NCI-H2081 treated with DMSO at 0.1 percent for 48 hours (cell line): ENCODE measurements around the gene CROCC.
"Not testable (repeated sequence)": the region's sequence is repeated elsewhere in the genome, so short reads cannot be mapped to it uniquely, and the experiment has no call there.

Source experiments
- DNase-seq: peaks from one replicate; lab custom pipeline; 2025; lab: John Stamatoyannopoulos, UW

The CROCC gene

GRCh38 chr1:16916036-16916880 lies 5.5 kb upstream of the CROCC start:
- not testable (repeated sequence) for DNase-seq

DNA sequence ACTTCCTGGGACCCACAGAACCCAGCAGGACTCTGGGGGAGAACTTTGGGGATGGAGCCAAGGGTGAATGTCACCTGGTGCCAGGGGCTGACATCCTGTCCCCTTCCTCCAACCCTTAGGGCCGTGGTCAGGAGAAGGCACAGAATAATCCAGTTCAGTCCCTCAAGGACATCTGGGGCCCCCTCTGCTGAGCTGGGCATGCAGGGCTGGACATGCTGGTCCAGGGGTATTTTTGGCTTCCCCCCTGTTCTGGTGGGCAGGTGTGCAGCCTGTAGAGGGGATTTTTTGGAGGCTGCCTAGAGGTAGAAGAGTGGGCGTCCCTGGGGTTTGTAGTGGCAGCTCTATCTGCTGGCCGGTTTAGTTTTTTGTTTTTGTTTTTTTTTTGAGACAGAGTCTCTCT lies 3.4 kb upstream of the CROCC start:
- no peak for DNase-seq

DNA sequence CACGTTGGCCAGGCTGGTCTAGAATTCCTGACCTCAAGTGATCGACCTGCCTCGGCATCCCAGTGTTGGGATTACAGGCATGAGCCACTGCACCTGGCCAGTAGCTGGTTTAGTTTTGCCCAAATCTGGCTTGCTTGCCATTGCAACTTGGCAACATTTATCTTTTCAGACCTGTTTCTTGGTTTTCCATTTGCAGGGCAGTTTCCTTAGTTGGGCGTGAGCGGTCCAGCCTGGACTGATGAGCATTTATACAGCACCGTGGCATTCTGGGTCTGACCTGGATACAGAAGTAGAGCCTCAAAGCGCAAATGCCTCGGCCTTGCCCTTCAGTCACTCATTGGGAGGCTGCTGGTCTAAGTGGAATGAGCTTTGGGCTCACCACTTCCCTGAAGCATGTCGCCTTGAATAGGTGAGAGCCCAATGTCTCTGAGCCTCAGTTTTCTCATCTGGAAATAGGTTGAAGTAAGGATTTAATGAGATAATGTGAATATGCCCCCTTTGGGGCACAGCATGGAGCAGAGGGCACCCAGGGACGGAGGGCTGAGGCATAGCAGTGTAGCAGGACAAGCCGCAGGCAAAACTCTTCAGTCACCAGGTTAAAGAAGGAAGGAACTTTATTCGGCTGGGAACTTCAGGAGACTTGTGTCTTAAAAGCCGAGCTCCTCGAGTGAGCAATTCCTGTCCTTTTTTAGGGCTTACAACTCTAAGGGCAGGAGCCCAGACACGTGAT lies 2.6 kb upstream of the CROCC start:
- DNase-seq: not testable (repeated sequence)

DNA sequence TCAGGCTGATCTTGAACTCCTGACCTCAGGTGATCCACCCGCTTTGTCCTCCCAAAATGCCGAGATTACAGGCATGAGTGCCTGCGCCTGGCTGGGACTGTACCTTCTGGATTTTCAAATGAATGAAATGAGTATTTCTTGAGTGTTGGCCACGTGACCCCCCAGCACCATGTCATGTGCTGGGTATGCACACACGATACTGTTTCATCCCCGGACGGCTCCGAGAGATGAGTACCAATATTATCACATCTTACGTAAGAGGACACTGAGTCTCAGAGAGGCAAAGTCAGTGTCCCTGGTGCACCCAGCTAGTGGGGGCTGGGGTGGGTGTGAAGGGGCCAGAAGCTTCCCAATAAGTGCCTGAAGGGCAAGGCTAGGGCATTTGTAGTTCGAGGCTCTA lies 780 bp upstream of the CROCC start:
- DNase-seq: no peak

- DNase-seq: no peak
Measured at GRCh38 chr1:16922466-16922865, 735 bp downstream of the CROCC start.

DNA sequence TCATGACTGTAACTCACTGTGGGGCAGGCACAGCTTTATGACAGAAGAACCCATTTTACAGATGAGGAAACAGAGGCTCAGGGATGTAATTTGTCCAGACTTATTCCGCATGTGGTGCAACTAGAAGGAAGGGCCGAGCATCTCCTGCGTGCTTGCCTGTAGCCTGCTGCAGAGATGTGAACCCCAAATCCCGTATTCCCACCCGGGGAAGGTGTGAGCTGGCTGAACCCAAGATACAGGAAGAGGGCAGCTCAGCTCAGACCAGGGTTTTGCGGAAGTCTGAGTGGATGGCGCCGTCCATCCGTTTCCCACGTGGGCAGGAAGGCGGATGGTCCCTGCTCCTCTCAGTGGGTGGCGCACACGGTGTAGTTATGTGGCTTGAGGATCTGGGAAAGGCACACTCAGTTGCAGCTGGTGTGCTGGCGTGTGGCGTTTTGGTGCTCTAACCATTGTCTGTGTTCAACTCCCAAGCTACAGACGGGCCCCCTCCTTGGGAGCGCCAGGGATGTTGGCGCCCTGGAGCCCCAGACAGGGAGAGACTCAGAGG lies 1.2 kb downstream of the CROCC start:
- no peak for DNase-seq

- DNase-seq: no peak
Measured at GRCh38 chr1:16924216-16924918, 2.6 kb downstream of the CROCC start.

DNA sequence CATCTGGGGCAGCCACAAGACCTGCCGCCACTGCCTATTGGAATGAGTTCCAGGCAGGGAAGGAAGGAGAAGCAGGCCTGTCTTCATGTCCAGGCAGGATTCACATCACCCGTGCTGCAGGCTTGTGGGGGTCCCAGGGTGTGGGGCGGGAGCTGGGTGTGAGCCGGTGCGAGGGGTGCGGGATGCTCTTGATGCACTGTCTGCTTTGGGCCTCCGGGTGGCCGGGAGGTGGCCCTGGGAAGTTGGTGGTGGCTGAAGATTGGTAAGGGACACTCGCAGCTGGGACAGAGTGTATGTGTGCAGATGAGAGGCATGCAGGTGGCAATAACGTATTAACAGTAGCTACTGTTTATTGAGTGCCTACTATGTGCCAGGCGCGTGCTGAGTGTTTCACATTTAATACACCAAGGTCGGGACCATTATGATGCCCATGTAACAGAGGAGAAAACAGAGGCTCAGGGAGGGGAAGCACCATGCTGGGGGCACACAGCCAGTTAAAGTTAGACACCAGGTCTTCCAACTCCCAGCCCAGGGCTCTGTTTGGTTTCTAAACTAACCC lies 3.3 kb downstream of the CROCC start:
- DNase-seq: no peak

DNA sequence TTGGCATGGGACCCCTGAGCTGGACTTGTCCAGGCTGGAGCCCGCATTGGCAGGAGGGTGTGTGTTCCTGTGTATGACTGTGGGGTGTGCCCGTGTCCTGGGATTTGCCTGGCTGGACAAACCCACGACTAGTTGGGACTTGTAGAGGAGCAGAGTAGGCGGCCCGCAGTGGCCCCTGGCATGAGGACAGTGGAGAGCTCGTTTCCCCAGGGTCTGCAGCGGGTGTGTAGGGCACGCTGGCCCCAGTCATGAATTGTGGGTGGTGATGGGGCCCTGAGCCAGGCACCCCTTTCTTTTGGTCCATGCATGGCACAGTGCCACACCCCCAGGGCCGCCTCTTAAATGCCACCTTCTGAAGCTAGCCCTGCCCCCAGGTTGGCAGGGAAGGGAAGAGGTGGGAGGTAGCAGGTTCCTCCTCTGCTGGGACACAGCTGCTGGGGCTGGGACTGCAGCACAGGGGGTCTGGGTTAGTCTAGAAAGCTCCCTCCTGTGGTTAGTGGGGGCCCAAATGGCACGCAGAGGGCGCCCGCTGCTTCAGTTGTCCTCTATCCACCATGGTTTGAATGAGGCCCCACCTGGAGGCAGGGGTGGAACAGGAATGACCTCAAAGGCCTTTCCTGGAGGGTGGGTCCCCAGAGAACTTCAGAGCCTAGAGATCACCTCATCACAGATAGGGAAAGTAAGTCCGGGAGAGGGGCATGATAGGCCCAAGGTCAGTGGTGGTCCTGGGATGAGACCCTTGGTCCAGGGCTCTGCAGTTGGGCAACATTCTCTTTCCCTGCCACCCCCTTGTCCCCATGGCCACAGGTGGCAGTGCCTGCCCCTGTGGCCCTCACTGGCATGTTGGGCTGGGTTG lies 4.1 kb downstream of the CROCC start:
- no peak for DNase-seq

GRCh38 chr1:16926491-16927073 lies 4.9 kb downstream of the CROCC start:
- DNase-seq: peak; percentile 52

GRCh38 chr1:16927256-16927655 lies 5.5 kb downstream of the CROCC start:
- DNase-seq: no peak

GRCh38 chr1:16927711-16928485 lies 6.2 kb downstream of the CROCC start:
- no peak for DNase-seq

GRCh38 chr1:16929146-16930041 lies 7.7 kb downstream of the CROCC start:
- not testable (repeated sequence) for DNase-seq

DNA sequence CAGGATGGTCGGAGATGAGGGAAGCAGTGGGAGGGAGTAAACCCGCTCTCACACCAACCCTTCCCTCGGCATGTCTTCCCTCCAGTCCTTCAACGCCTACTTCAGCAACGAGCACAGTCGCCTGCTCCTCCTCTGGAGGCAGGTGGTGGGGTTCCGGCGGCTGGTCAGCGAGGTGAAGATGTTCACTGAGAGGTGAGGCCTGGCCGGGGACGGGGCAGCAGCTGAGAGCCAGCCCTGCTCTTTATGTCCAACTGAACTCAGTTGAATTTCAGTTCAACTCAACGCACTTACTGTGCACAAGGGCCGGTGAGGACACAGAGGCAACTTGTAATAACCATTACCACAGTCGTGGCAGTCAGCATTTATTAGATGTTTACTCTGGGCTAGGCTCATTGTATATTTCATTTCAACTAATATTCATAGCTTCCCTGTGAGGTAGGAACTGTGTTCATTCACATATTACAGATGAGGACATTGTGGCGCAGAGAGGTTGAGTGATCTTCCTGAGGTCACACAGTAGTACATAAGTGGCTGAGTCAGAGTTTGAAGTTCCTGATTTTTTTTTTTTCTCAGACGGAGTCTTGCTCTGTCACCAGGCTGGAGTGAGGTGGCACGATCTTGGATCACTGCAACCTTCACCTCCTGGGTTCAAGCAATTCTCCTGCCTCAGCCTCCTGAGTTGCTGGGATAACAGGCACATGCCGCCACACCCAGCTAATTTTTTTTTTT lies 9.6 kb downstream of the CROCC start:
- not testable (repeated sequence) for DNase-seq

DNA sequence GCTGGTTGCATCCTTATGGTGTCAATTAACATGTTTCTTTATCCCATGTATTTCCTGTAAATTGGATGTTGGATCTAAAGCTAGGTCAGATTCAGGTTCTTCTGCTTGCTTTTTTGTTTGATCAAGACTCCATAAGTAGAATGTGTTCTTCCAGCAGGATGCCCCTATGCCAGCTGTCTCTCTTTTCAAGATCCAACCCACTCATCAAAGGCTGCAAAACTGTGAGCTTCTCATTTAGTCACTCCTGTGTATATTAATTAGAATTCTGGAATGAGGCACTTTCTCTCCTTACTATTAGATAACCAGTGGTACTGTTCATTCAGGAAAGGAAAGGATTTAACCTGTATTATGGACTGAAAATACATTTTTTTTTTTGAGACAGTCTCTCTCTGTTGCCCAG lies 12.2 kb downstream of the CROCC start:
- not testable (repeated sequence) for DNase-seq

- not testable (repeated sequence) for DNase-seq
Measured at GRCh38 chr1:16936580-16936979, 14.8 kb downstream of the CROCC start.

GRCh38 chr1:16938351-16939321 lies 16.9 kb downstream of the CROCC start:
- DNase-seq: no peak
